ENCODE results near the gene RGMA. TPM values are rescaled to one million over a fixed set of nuclear protein-coding genes. Genes with fewer than 3 reads are reported as not detected.
"Not testable (repeated sequence)": the region's sequence is repeated elsewhere in the genome, so short reads cannot be mapped to it uniquely, and the experiment has no call there.

RGMA gene
- total RNA-seq, 1 donor from 2014 or later = 0.07 TPM

- Mint-ChIP-seq H3K27ac (no peak overlapping the region), H3K4me1 (peaks cover 7% of the 10 kb centered on the region), H3K4me3 (no peak overlapping the region), H3K36me3 (ENCODE audit: low read depth) (no peaks in the 10 kb centered on the region), H3K9me3 (no peaks in the 10 kb centered on the region), H3K27me3 (peaks cover 33% of the 10 kb centered on the region)
- DNase-seq = no peak
- intact Hi-C loops (cut with micrococcal nuclease) = no loop called here
These were observed 20.3 kb downstream of the RGMA start for GRCh38 chr15:93068581-93069199.

GRCh38 chr15:93067649-93068085 lies 21.3 kb downstream of the RGMA start:
- H3K9me3 Mint-ChIP-seq = no peaks in the 10 kb centered on the region
- no peak overlapping the region for H3K4me3 Mint-ChIP-seq
- peaks cover 5% of the 10 kb centered on the region for H3K4me1 Mint-ChIP-seq
- H3K27me3 Mint-ChIP-seq = peaks cover 28% of the 10 kb centered on the region
- intact Hi-C loops (cut with micrococcal nuclease) = no loop called here
- no peak for DNase-seq
- H3K27ac Mint-ChIP-seq = no peak overlapping the region
- no peaks in the 10 kb centered on the region for H3K36me3 Mint-ChIP-seq (ENCODE audit: low read depth)

GRCh38 chr15:93066834-93067648 lies 22.0 kb downstream of the RGMA start:
- no peak overlapping the region for H3K4me3 Mint-ChIP-seq
- H3K27ac Mint-ChIP-seq = no peak overlapping the region
- H3K27me3 Mint-ChIP-seq = peaks cover 25% of the 10 kb centered on the region
- intact Hi-C loops (cut with micrococcal nuclease) = no loop called here
- H3K36me3 Mint-ChIP-seq (ENCODE audit: low read depth) = no peaks in the 10 kb centered on the region
- DNase-seq = no peak
- H3K9me3 Mint-ChIP-seq = no peaks in the 10 kb centered on the region
- H3K4me1 Mint-ChIP-seq = peaks cover 2% of the 10 kb centered on the region

DNA sequence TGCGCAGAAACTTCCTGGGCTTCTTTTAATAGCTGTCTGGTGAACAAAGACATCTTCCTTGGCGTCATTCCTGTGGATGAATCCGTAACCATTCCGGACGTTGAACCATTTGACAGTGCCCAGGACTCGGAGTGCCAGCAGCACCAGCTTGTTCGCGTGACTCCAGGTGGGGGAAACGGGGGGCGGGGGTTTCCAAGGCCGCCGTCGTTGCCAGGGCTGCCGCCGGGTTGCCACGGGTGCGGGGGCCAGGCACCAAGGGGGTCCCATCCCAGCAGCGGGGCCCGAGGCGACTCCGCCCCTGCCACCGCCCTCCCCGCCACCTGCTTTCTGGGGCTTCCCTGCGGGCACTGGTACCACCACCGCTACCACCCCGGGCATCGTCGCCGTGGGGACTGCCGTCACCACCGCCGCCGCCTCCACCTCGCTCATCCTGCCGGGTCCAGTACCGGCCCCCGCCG lies 22.8 kb downstream of the RGMA start:
- H3K4me3 Mint-ChIP-seq = no peak overlapping the region
- peaks cover 20% of the 10 kb centered on the region for H3K27me3 Mint-ChIP-seq
- DNase-seq = no peak
- no peaks in the 10 kb centered on the region for H3K9me3 Mint-ChIP-seq
- H3K36me3 Mint-ChIP-seq (ENCODE audit: low read depth) = no peaks in the 10 kb centered on the region
- intact Hi-C loops (cut with micrococcal nuclease) = no loop called here
- H3K4me1 Mint-ChIP-seq = peaks cover 2% of the 10 kb centered on the region
- H3K27ac Mint-ChIP-seq = no peak overlapping the region

DNA sequence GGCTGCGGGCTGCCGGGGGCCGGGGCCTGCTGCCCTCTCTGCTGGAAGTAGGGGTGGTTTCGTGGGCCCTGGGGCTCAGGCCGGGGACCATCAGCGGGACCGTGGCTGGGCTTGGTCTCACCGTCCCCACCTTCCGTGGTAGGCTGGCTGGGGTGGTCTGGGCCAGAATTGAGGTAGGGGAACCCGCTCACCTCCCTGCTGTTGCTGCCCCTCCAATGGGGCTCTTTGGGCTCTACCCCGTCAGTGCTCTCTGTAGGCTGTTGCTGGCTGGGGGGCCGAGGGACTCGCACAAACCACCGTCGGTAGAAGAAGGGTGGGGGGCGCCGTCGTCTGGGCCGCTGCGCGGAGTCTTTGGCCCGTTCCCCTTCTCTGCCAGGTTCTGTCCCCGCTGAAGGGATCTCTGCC lies 23.4 kb downstream of the RGMA start:
- no peaks in the 10 kb centered on the region for H3K9me3 Mint-ChIP-seq
- intact Hi-C loops (cut with micrococcal nuclease) = no loop called here
- DNase-seq = no peak
- H3K4me1 Mint-ChIP-seq = peaks cover 2% of the 10 kb centered on the region
- H3K36me3 Mint-ChIP-seq (ENCODE audit: low read depth) = no peaks in the 10 kb centered on the region
- H3K4me3 Mint-ChIP-seq = no peak overlapping the region
- H3K27ac Mint-ChIP-seq = no peak overlapping the region
- H3K27me3 Mint-ChIP-seq = peaks cover 14% of the 10 kb centered on the region

DNA sequence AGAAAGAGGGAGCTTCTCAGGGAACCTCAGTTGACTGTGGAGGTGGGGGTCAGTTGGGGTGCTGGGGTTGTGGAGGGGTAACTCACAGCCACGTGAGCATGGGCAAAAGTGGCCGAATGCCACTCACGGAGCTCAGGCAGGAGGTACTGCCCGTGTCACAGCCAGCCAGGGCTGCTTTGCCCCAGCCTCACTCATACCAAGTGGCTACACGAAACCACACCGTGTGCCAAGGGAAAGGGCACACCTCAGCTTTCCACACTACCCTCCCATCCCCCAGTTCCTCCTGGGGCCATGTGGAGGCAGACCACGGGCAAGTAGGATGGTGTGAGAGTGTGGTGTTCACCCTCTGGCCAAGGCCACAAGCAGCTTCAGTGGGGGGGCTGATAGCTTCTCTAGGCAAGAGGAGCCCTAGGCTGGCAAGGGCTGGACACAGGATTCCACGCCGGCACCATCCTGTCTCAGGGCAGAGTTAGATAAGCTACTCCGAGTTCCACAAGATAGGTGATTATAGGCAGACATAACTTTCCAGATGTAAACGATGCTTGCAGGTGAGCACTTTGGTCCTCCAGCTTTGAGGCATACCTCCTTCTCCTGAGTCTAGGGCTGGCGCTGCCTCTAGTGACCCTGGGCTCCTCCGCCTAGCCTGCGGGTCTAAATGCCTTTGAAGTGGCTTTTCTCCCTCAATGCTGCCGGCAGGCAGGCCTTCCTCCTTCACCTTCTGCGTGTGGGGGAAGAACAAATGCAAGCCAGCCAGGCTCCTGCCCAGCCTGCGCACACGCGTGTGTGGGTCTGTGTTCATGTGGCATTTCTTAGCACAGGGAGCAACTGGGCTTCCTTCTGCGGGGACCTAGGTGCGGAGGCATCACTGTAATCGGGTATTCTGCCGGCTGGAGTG lies 25.0 kb downstream of the RGMA start:
- intact Hi-C loops (cut with micrococcal nuclease) = no loop called here
- H3K36me3 Mint-ChIP-seq (ENCODE audit: low read depth) = no peaks in the 10 kb centered on the region
- peaks cover 2% of the 10 kb centered on the region for H3K4me1 Mint-ChIP-seq
- DNase-seq = no peak
- no peaks in the 10 kb centered on the region for H3K9me3 Mint-ChIP-seq
- H3K4me3 Mint-ChIP-seq = no peak overlapping the region
- H3K27ac Mint-ChIP-seq = no peak overlapping the region
- H3K27me3 Mint-ChIP-seq = peaks cover 15% of the 10 kb centered on the region

GRCh38 chr15:93063262-93063671 lies 25.7 kb downstream of the RGMA start:
- H3K36me3 Mint-ChIP-seq (ENCODE audit: low read depth) = no peaks in the 10 kb centered on the region
- peaks cover 2% of the 10 kb centered on the region for H3K4me1 Mint-ChIP-seq

GRCh38 chr15:93062628-93063261 lies 26.3 kb downstream of the RGMA start:
- H3K27me3 Mint-ChIP-seq = peaks cover 15% of the 10 kb centered on the region
- H3K4me3 Mint-ChIP-seq; H3K9me3 Mint-ChIP-seq; H3K36me3 Mint-ChIP-seq (ENCODE audit: low read depth); H3K4me1 Mint-ChIP-seq; intact Hi-C loops (cut with micrococcal nuclease); DNase-seq; H3K27ac Mint-ChIP-seq: not testable (repeated sequence)

More at GRCh38 chr15:93063262-93063671, 25.7 kb downstream of the RGMA start:
- Mint-ChIP-seq H3K4me3 (no peak overlapping the region), H3K27ac (no peak overlapping the region), H3K9me3 (no peaks in the 10 kb centered on the region), H3K27me3 (peaks cover 15% of the 10 kb centered on the region)
- intact Hi-C loops (cut with micrococcal nuclease) = no loop called here
- no peak for DNase-seq

DNA sequence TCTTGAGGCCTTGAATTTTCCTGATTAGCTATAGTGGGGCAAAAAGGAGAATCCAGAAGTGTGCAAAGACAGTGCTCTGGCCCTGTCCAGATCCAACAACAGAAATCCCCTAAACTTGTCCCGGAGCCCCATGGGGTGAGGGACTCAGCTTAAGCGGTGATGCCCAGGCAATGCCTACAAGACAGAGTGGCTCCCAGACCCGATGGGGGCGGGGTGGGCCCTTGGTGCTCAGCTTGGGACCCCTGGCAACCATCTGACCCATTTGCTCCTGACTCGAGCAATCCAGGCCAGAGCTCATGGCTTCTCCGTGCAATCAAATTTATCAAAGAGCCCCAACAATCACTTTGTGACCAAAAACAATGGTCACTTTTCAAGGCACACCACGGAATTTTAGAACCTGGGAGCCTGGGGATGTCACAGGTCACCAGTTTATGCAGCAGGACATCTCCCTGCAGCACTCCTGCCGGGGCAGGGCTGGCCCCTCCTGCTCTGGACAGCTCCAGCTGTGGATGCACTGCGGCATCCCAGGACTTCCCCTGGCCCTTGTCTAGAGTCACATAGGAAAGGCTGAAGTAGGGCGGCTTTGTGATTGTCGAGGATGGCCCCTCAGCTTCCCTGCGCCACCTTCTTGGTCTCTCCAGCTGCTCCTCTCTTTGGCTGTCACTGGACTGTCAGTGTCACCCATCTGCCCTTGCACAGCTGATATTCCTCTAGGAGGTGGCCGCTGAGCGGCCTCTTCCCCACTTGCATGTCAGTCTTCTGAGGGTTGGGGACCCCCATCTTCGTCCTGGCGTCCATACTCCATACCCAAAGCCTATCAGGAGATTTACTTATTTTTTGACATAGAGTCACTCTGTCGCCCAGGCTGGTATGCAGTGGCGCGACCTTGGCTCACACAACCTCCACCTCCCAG lies 28.4 kb downstream of the RGMA start:
- intact Hi-C loops (cut with micrococcal nuclease) = no loop called here
- H3K27me3 Mint-ChIP-seq = peaks cover 15% of the 10 kb centered on the region
- H3K36me3 Mint-ChIP-seq (ENCODE audit: low read depth) = no peaks in the 10 kb centered on the region

GRCh38 chr15:93059442-93059841 lies 29.6 kb downstream of the RGMA start:
- H3K4me3 Mint-ChIP-seq = no peak overlapping the region
- intact Hi-C loops (cut with micrococcal nuclease) = no loop called here
- no peak overlapping the region for H3K27ac Mint-ChIP-seq
- H3K36me3 Mint-ChIP-seq (ENCODE audit: low read depth) = no peaks in the 10 kb centered on the region
- peaks cover 2% of the 10 kb centered on the region for H3K4me1 Mint-ChIP-seq
- DNase-seq = no peak
- H3K27me3 Mint-ChIP-seq = peaks cover 15% of the 10 kb centered on the region
- no peaks in the 10 kb centered on the region for H3K9me3 Mint-ChIP-seq

More for the DNA sequence above, 28.4 kb downstream of the RGMA start:
- no peak for DNase-seq
- no peak overlapping the region for H3K27ac Mint-ChIP-seq
- no peak overlapping the region for H3K4me3 Mint-ChIP-seq
- no peaks in the 10 kb centered on the region for H3K9me3 Mint-ChIP-seq
- H3K4me1 Mint-ChIP-seq = peaks cover 2% of the 10 kb centered on the region

DNA sequence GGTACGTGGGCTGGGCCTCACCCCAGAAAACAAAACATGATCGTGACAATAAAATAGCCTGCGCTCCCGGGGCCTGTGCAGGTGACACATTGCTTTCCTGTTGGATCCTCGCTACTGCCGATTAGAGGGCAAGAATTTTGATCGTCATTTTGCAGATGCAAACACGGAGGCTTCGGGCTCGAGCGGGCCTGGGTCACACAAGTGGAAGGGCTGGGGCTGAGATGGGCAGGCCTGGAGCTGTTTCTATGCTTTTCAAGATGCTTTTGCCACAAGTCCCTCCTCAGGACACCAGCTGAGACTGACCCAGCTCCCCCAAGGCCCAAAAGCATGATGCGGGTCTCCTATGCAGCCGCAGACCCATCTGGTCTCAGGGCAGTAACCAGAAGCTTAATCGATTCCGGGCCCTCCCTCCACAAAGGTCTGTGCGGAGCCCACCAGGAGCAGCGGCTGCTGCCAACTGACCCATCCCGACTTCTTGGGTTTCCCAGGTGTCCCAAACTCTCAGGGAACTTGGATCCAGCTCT lies 30.0 kb downstream of the RGMA start:
- peaks cover 13% of the 10 kb centered on the region for H3K27me3 Mint-ChIP-seq
- no peak for DNase-seq
- no peaks in the 10 kb centered on the region for H3K9me3 Mint-ChIP-seq
- no peak overlapping the region for H3K4me3 Mint-ChIP-seq
- H3K4me1 Mint-ChIP-seq = peaks cover 2% of the 10 kb centered on the region
- intact Hi-C loops (cut with micrococcal nuclease) = no loop called here
- H3K36me3 Mint-ChIP-seq (ENCODE audit: low read depth) = no peaks in the 10 kb centered on the region
- H3K27ac Mint-ChIP-seq = no peak overlapping the region

DNA sequence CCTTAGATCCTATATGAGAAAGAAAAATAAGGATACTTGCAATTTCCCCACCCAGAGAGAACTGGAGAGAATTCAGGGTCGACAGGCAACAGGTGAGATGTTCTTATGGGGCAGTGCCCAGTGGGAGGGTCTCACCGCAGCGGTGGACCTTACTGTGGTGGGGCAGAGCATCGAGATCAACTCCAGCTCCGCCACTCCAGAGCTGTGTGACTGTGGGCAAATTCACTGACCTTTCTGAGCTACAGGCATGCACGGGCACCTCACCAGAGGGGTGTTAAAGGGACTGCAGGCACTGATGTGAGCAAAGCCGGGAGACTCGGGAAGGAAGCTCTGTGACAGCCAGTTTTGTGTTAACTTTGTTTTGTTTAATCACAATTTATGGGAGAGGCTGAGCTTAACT lies 30.9 kb downstream of the RGMA start:
- H3K4me3 Mint-ChIP-seq = no peak overlapping the region
- no peak for DNase-seq
- peaks cover 2% of the 10 kb centered on the region for H3K4me1 Mint-ChIP-seq
- intact Hi-C loops (cut with micrococcal nuclease) = no loop called here
- H3K27me3 Mint-ChIP-seq = peaks cover 11% of the 10 kb centered on the region
- no peaks in the 10 kb centered on the region for H3K9me3 Mint-ChIP-seq
- no peak overlapping the region for H3K27ac Mint-ChIP-seq
- no peaks in the 10 kb centered on the region for H3K36me3 Mint-ChIP-seq (ENCODE audit: low read depth)

Measured in activated CD4-positive, alpha-beta T cell treated with anti-CD3 and anti-CD28 coated beads, Interleukin-2, amount 10 ng/mL, durations not matched to agents 24 days and 14 days (primary cell).